Naive thymus-derived CD4-positive, alpha-beta T cell (primary cell): Measurements from ENCODE around the gene RIPOR3. TPM values are rescaled to one million over a fixed set of nuclear protein-coding genes. Genes with fewer than 3 reads are reported as not detected.

ENCODE experiments used
- ATAC-seq: fragments of 150-1000 bp; cut with Tn5 transposase; 2 replicates; pipeline ENCODE4 v1.10.0; 2021; ENCODE audit warnings: mild to moderate bottlenecking, moderate library complexity
- CTCF ChIA-PET: fragments of 350-600 bp; sonication (Branson Sonifier 250); formaldehyde crosslinking; loops from one replicate; lab custom pipeline; 2021; ENCODE audit warnings: antibody characterized with exemption; lab: Charles Lee
- POLR2A ChIA-PET: fragments of 350-600 bp; sonication (Branson Sonifier 250); formaldehyde crosslinking; loops from one replicate; lab custom pipeline; 2021; ENCODE audit warnings: antibody characterized with exemption, inconsistent platforms; lab: Charles Lee
- DNase-seq, 9 donors: peaks; one replicate each; pipeline versions ENCODE4 v3.0.0 to v3.0.0-alpha.2; 2020 to 2022; ENCODE audit warnings: mixed read lengths in 1 of 9
- H3K27ac ChIP-seq: one replicate; pipeline ENCODE4 v1.7.0; 2013; ENCODE audit warnings: mild to moderate bottlenecking, low read depth, low read length, moderate library complexity
- H3K27me3 ChIP-seq, 2 donors: one replicate each; pipeline ENCODE4 v1.7.0; 2013; ENCODE audit warnings: low read length in 2 of 2, mild to moderate bottlenecking in 2 of 2, moderate library complexity in 2 of 2; ENCODE audit not compliant: control insufficient read depth in 2 of 2, insufficient read depth in 2 of 2
- H3K36me3 ChIP-seq, 3 experiments: 1 replicate in 2 of 3; 2 replicates in 1 of 3; pipeline ENCODE4 v1.7.0; 2013; ENCODE audit warnings: low read length in 3 of 3, mild to moderate bottlenecking in 3 of 3, moderate library complexity in 1 of 3; ENCODE audit not compliant: insufficient read depth in 3 of 3, control insufficient read depth in 2 of 3
- H3K4me1 ChIP-seq, 2 donors: one replicate each; pipeline ENCODE4 v1.7.0; 2013; ENCODE audit warnings: low read length in 2 of 2, mild to moderate bottlenecking in 2 of 2, moderate library complexity in 1 of 2; ENCODE audit not compliant: control insufficient read depth in 2 of 2, insufficient read depth in 2 of 2
- H3K4me3 ChIP-seq: 2 replicates; pipeline ENCODE4 v1.7.0; 2013; ENCODE audit warnings: mild to moderate bottlenecking, low read length
- H3K9me3 ChIP-seq, 3 experiments: 1 replicate in 2 of 3; 2 replicates in 1 of 3; pipeline ENCODE4 v1.7.0; 2013; ENCODE audit warnings: low read length in 3 of 3; ENCODE audit not compliant: control insufficient read depth in 2 of 3
- H3K27ac Mint-ChIP-seq, 9 donors: one replicate each; pipeline ENCODE4 v1.8.0; 2020 to 2022; ENCODE audit warnings: mixed read lengths in 9 of 9, mild to moderate bottlenecking in 8 of 9, moderate library complexity in 5 of 9, inconsistent platforms in 2 of 9
- H3K27me3 Mint-ChIP-seq, 5 donors: one replicate each; pipeline ENCODE4 v1.8.0; 2021 to 2022; ENCODE audit warnings: mixed read lengths in 5 of 5, mild to moderate bottlenecking in 1 of 5
- H3K36me3 Mint-ChIP-seq, 5 donors: one replicate each; pipeline ENCODE4 v1.8.0; 2020 to 2022; ENCODE audit warnings: mixed read lengths in 5 of 5, mild to moderate bottlenecking in 3 of 5, inconsistent platforms in 1 of 5
- H3K4me1 Mint-ChIP-seq, 7 donors: one replicate each; pipeline ENCODE4 v1.8.0; 2020 to 2022; ENCODE audit warnings: mixed read lengths in 7 of 7, mild to moderate bottlenecking in 3 of 7, inconsistent platforms in 1 of 7
- H3K4me3 Mint-ChIP-seq, 10 donors: one replicate each; pipeline ENCODE4 v1.8.0; 2020 to 2022; ENCODE audit warnings: mild to moderate bottlenecking in 10 of 10, mixed read lengths in 10 of 10, moderate library complexity in 6 of 10, inconsistent platforms in 2 of 10
- H3K9me3 Mint-ChIP-seq, 11 donors: one replicate each; pipeline ENCODE4 v1.8.0; 2020 to 2022; ENCODE audit warnings: mixed read lengths in 11 of 11, mild to moderate bottlenecking in 4 of 11, inconsistent platforms in 1 of 11, moderate library complexity in 1 of 11
- intact Hi-C, 2 donors: fragments of 100-400 bp; cut with micrococcal nuclease; formaldehyde crosslinking; loops; one replicate each; pipeline ENCODE4 v1.15.1; 2023
- polyA plus RNA-seq, 2 donors: library from polyadenylated mRNA; unstranded; fragments of 300-500 nt; fragmentation: Illumina TruSeq; gene quantifications; one replicate each; pipeline ENCODE4 v1.2.3, GENCODE V29; 2021
- total RNA-seq, 6 experiments: library from RNA in 5 of 6; stranded (reverse) in 5 of 6; gene quantifications; 1 replicate in 5 of 6; 2 replicates in 1 of 6; pipeline ENCODE4 v1.2.3 and lab custom pipeline; 2021 to 2026

Gene RIPOR3
- total and polyA plus RNA-seq, 7 experiments from 2014 or later = 0.27 to 1.7 (median 0.80) TPM; not detected in 3

GRCh38 chr20:50663095-50663821 is 28.1 kb downstream of the RIPOR3 start:
- DNase-seq (no peak), ATAC-seq (no peak)
- CTCF ChIA-PET = no interaction called here

DNA sequence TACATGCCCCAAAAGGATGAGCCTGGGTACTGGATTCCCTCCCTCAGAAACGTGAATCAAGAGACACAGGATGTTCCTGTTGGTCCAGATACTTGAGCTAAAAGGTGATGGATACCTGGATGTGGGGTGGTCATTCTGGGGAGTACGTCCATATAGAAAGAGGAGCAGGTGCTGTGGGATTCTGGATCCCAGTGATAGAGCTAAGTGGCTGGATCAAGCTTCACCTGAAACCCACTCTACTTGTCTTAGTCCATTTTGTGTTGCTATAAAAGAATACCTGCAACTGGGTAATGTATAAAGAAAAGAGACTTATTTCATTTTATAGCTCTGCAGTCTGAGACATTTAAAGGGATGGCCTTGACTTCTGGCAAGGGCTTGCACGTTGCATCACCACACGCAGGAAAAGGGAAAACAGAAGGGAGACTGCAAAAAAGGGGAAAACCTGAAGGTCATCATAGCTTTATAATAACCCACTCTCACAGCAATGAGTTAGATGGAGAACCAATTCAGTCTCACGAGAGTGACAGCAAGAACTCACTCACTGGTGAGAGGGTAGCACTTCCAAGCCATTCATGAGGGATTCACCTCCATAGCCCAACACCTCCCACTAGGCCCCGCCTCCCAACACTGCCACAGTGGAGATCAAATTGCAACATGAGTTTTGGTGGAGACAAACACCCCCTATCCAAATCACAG is 31.2 kb downstream of the RIPOR3 start:
- Histone ChIP-seq H3K36me3 (no peaks in the 10 kb centered on the region), H3K27ac (no peak overlapping the region), H3K27me3 (no peaks in the 10 kb centered on the region), H3K9me3 (no peaks in the 10 kb centered on the region), H3K4me3 (no peak overlapping the region), H3K4me1 (no peaks in the 10 kb centered on the region)
- Mint-ChIP-seq H3K27me3 (peaks cover 0 to 9% (median 0%) of the 10 kb centered on the region in 5 donors), H3K27ac (no peak overlapping the region), H3K4me1 (peaks cover 0 to 1% (median 0%) of the 10 kb centered on the region in 7 donors), H3K9me3 (no peaks in the 10 kb centered on the region), H3K4me3 (no peak overlapping the region), H3K36me3 (no peaks in the 10 kb centered on the region)
- ChIA-PET POLR2A (no interaction called here), CTCF (no interaction called here)
- DNase-seq (no peak), ATAC-seq (no peak)
- intact Hi-C loops = no loop called here

More at GRCh38 chr20:50663095-50663821, 28.1 kb downstream of the RIPOR3 start:
- Histone ChIP-seq H3K27ac (no peak overlapping the region), H3K4me1 (no peaks in the 10 kb centered on the region), H3K27me3 (no peaks in the 10 kb centered on the region), H3K36me3 (no peaks in the 10 kb centered on the region), H3K4me3 (no peak overlapping the region), H3K9me3 (no peaks in the 10 kb centered on the region)
- no peak overlapping the region for H3K27ac Mint-ChIP-seq
- no peaks in the 10 kb centered on the region for H3K4me1 Mint-ChIP-seq
- H3K27me3 Mint-ChIP-seq = peaks cover 0 to 6% (median 1%) of the 10 kb centered on the region in 5 donors
- intact Hi-C loops = no loop called here
- POLR2A ChIA-PET = no interaction called here
- no peaks in the 10 kb centered on the region for H3K9me3 Mint-ChIP-seq
- H3K4me3 Mint-ChIP-seq = no peak overlapping the region
- no peaks in the 10 kb centered on the region for H3K36me3 Mint-ChIP-seq

GRCh38 chr20:50658804-50659380 is 32.5 kb downstream of the RIPOR3 start:
- Mint-ChIP-seq H3K9me3 (no peaks in the 10 kb centered on the region), H3K27me3 (peaks cover 0 to 11% (median 0%) of the 10 kb centered on the region in 5 donors), H3K4me1 (peaks cover 0 to 1% (median 0%) of the 10 kb centered on the region in 7 donors), H3K36me3 (no peaks in the 10 kb centered on the region), H3K27ac (no peak overlapping the region), H3K4me3 (no peak overlapping the region)
- no peaks in the 10 kb centered on the region for H3K36me3 ChIP-seq
- ChIA-PET POLR2A (no interaction called here), CTCF (no interaction called here)
- H3K27me3 ChIP-seq = no peaks in the 10 kb centered on the region
- H3K4me1 ChIP-seq = no peaks in the 10 kb centered on the region
- DNase-seq (no peak), ATAC-seq (no peak)
- H3K27ac ChIP-seq = no peak overlapping the region
- intact Hi-C loops = no loop called here
- H3K9me3 ChIP-seq = no peaks in the 10 kb centered on the region
- no peak overlapping the region for H3K4me3 ChIP-seq

DNA sequence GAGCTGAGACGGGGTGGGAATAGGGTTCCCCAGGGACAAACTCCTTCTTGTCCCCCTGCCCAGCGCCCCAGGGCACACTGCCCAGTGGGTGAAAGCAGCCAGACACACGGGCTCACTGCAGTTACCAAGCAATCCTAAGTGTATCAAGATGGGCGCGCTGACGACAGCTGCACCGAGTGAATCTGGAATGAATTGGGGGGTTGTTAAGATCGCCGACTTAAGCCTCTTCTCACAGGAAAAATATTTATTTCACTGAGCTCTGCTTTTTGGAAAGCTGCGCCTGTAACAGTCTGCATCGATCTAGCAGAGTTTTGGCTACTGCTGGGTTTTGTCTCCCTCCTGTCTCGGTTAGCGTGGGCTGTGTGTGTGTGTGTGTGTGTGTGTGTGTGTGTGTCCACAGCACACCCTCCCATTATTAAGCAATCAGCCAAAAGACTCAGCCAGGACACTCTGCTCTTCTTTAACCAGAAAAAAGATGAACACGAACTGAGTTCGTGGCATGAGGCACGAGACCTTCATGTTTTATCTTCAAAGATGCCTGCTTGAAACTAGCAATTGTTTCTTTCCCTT is 35.9 kb downstream of the RIPOR3 start:
- Histone ChIP-seq H3K4me3 (no peak overlapping the region), H3K4me1 (no peaks in the 10 kb centered on the region), H3K36me3 (no peaks in the 10 kb centered on the region), H3K27me3 (no peaks in the 10 kb centered on the region), H3K27ac (no peak overlapping the region), H3K9me3 (no peaks in the 10 kb centered on the region)
- intact Hi-C loops = no loop called here
- Mint-ChIP-seq H3K4me1 (peaks cover 0 to 1% (median 0%) of the 10 kb centered on the region in 7 donors), H3K4me3 (no peak overlapping the region), H3K27ac (no peak overlapping the region), H3K9me3 (peaks cover 0 to 1% (median 0%) of the 10 kb centered on the region in 11 donors), H3K36me3 (no peaks in the 10 kb centered on the region), H3K27me3 (peaks cover 0 to 13% (median 0%) of the 10 kb centered on the region in 5 donors)
- CTCF ChIA-PET = interaction anchor here (0.6 kb wide), 1 partner anchor 81 kb away, joined by 3 read pairs; no protein-coding TSS in a partner anchor
- POLR2A ChIA-PET = no interaction called here
- DNase-seq (no peak), ATAC-seq (no peak)

- Histone ChIP-seq H3K4me3 (no peak overlapping the region), H3K27ac (no peak overlapping the region), H3K27me3 (no peaks in the 10 kb centered on the region), H3K4me1 (no peaks in the 10 kb centered on the region), H3K36me3 (no peaks in the 10 kb centered on the region), H3K9me3 (no peaks in the 10 kb centered on the region)
- no peaks in the 10 kb centered on the region for H3K36me3 Mint-ChIP-seq
- peaks cover 0 to 1% (median 0%) of the 10 kb centered on the region in 7 donors for H3K4me1 Mint-ChIP-seq
- H3K9me3 Mint-ChIP-seq = peaks cover 0 to 1% (median 0%) of the 10 kb centered on the region in 11 donors
- no peak for ATAC-seq
- H3K27me3 Mint-ChIP-seq = peaks cover 0 to 13% (median 0%) of the 10 kb centered on the region in 5 donors
- CTCF ChIA-PET = interaction anchor here (0.6 kb wide), 1 partner anchor 80 kb away, joined by 3 read pairs; no protein-coding TSS in a partner anchor
- POLR2A ChIA-PET = no interaction called here
- H3K4me3 Mint-ChIP-seq = no peak overlapping the region
- DNase-seq = no peak
- H3K27ac Mint-ChIP-seq = no peak overlapping the region
- intact Hi-C loops = no loop called here
These were observed 36.4 kb downstream of the RIPOR3 start for GRCh38 chr20:50654904-50655303.

DNA sequence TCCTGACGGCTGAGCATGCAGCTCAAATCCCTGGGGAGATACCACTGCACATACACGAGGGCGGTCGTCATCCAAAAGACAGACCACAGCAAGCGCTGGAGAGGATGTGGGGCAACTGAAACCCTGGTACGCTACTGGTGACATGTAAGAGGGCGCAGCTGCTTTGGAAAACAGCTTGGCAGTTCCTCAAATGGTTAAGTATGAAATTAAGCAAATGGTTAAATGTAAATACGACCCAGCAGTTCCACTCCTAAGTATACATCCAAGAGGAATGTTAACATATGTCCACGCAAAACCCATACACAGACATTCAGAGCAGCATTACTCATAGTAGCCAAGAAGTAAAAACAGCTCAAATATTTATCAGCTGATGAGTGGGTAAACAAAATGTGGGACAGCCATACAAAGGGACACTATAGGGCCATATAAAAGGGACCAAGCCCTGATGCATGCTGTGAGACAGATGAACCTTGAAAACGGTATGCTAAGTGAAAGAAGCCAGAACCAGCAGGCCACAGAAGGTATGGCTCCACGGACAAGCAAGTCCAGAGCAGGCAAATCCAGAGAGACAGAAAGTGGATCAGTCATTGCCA is 38.5 kb downstream of the RIPOR3 start:
- Histone ChIP-seq H3K4me3 (no peak overlapping the region), H3K4me1 (no peaks in the 10 kb centered on the region), H3K27ac (no peak overlapping the region), H3K27me3 (no peaks in the 10 kb centered on the region), H3K36me3 (no peaks in the 10 kb centered on the region), H3K9me3 (no peaks in the 10 kb centered on the region)
- ATAC-seq (no peak), DNase-seq (no peak)
- Mint-ChIP-seq H3K27me3 (peaks cover 0 to 16% (median 0%) of the 10 kb centered on the region in 5 donors), H3K4me1 (peaks cover 0 to 1% (median 0%) of the 10 kb centered on the region in 7 donors), H3K36me3 (no peaks in the 10 kb centered on the region), H3K27ac (no peak overlapping the region), H3K9me3 (peaks cover 0 to 1% (median 0%) of the 10 kb centered on the region in 11 donors), H3K4me3 (no peak overlapping the region)
- intact Hi-C loops = no loop called here
- CTCF ChIA-PET = no interaction called here
- POLR2A ChIA-PET = no interaction called here
